Spleen (tissue), 11 donors: Measurements from ENCODE around the gene ZDHHC5. TPM values are rescaled to one million over a fixed set of nuclear protein-coding genes. Genes with fewer than 3 reads are reported as not detected.

Source experiments
- DNase-seq: peaks from one replicate; pipeline ENCODE4 v3.0.0-alpha.2; 2020
- H3K27ac ChIP-seq, 8 donors: fragments of 200-600 bp; sonication (generic) in 7 of 8; 1 replicate in 4 of 8; 2 replicates in 4 of 8; pipeline versions ENCODE4 v1.5.0 to v1.8.0; 2016 to 2021; ENCODE audit warnings: inconsistent platforms in 4 of 8, mild to moderate bottlenecking in 4 of 8, moderate library complexity in 1 of 8
- H3K27me3 ChIP-seq, 7 donors: fragments of 200-600 bp; sonication (generic) in 6 of 7; replicated peaks in 1 of 7; 1 replicate in 4 of 7; 2 replicates in 3 of 7; pipeline versions ENCODE4 v1.5.0 to v1.8.0; 2016 to 2021; ENCODE audit warnings: inconsistent platforms in 3 of 7, mild to moderate bottlenecking in 1 of 7
- H3K36me3 ChIP-seq, 6 donors: fragments of 200-600 bp; sonication (generic) in 5 of 6; 1 replicate in 4 of 6; 2 replicates in 2 of 6; pipeline versions ENCODE4 v1.5.0 to v1.8.0; 2016 to 2021; ENCODE audit warnings: inconsistent platforms in 2 of 6
- H3K4me1 ChIP-seq, 6 donors: fragments of 200-600 bp; sonication (generic) in 5 of 6; 1 replicate in 3 of 6; 2 replicates in 3 of 6; pipeline versions ENCODE4 v1.5.0 to v1.8.0; 2016 to 2021; ENCODE audit warnings: inconsistent platforms in 3 of 6
- H3K4me3 ChIP-seq, 8 donors: fragments of 200-600 bp; sonication (generic) in 7 of 8; 1 replicate in 4 of 8; 2 replicates in 4 of 8; pipeline versions ENCODE4 v1.5.0 to v1.8.0; 2016 to 2021; ENCODE audit warnings: inconsistent platforms in 4 of 8, mild to moderate bottlenecking in 4 of 8, moderate library complexity in 2 of 8
- H3K9me3 ChIP-seq, 8 donors: fragments of 200-600 bp; sonication (generic) in 7 of 8; 1 replicate in 4 of 8; 2 replicates in 4 of 8; pipeline versions ENCODE4 v1.5.0 to v1.8.0; 2016 to 2021; ENCODE audit warnings: inconsistent platforms in 4 of 8
- CTCF ChIP-seq, 11 experiments: fragments of 200-600 bp in 7 of 11; fragments of 450-650 bp in 4 of 11; sonication (generic) in 4 of 11; IDR thresholded peaks in 8 of 11; conservative IDR thresholded peaks in 3 of 11; 1 replicate in 7 of 11; 2 replicates in 4 of 11; pipeline versions ENCODE4 v1.4.0 to v1.8.0; 2016 to 2021; ENCODE audit warnings: antibody characterized with exemption in 11 of 11, inconsistent platforms in 4 of 11, mild to moderate bottlenecking in 1 of 11
- POLR2A ChIP-seq, 3 donors: fragments of 450-650 bp; IDR thresholded peaks; one replicate each; pipeline ENCODE4 v1.5.1; 2017; ENCODE audit warnings: antibody characterized with exemption in 3 of 3, mild to moderate bottlenecking in 1 of 3
- POLR2AphosphoS5 ChIP-seq, 3 donors: sonication (generic); formaldehyde crosslinking; IDR thresholded peaks; one replicate each; pipeline ENCODE4 v1.5.1; 2017; ENCODE audit warnings: antibody characterized with exemption in 3 of 3
- WGBS, 5 donors: extraction: QIAGEN DNeasy Blood & Tissue Kit in 3 of 5; methylation state at CpG; one replicate each; pipeline versions ENCODE4 v1.1.5 to v1.1.7; 2013 to 2018; 5-methylcytosine and 5-hydroxymethylcytosine counted together
- intact Hi-C: fragments of 100-400 bp; cut with DNase I; formaldehyde crosslinking; loops from one replicate; pipeline ENCODE4 v1.15.0; 2023; ENCODE audit warnings: low total_unique reads
- polyA plus RNA-seq, 3 donors: library from polyadenylated mRNA; stranded (reverse); fragments of 200-250 nt; gene quantifications; one replicate each; pipeline ENCODE4 v1.2.1, GENCODE V29; 2013
- total RNA-seq, 7 donors: library from RNA; depleted of rRNA in 3 of 7; stranded (reverse); fragments of >200 nt in 3 of 7; fragmentation: NEBNext Ultra II Directional in 4 of 7; extraction: Animal tissue kit (Norgen Biotek cat#: 25700) in 4 of 7; gene quantifications; one replicate each; pipeline versions ENCODE4 v1.1.0 to v1.2.1, GENCODE V29; 2016 to 2021
- donor health status: healthy with polysubstance abuse.
- donor health status: DM: no; HTN: no; CAD: no; lungs with moderate emphysema.
- donor health status: DM: no; HTN: no; CAD: no.
- donor health status: Bipolar disorder and iron deficiency.
- donor health status: healthy.
- donor health status: DM: no; HTN: no; CAD: no.
- donor health status: DM: yes; HTN: yes; CAD: no.

The ZDHHC5 gene
- total and polyA plus RNA-seq, 10 donors, result 14.0 to 58.0 (median 48.8) TPM

DNA sequence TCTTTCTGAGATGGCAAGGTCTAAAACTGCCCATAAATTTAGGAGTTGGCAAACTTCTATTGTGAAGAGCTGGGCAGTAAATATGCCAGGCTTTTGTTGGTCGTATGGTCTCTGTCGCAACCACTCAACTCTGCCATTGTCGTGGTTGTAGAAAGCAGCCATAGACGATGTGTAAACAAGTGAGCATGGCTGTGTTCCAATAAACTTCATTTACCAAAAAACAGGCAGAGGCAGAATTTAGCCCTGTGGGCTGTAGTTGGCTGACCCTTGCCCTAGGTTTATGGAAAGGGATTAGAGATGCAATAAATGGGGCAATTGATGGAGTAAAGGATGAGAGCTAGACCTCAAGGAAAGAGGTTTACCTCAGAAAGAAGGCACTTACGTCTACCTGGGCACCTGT is 35.8 kb upstream of the ZDHHC5 start:
- 63 to 87% (median 70%) methylated on average over 5 of the region's 5 CpGs for WGBS, 5 donors
- H3K27ac ChIP-seq, result no peak overlapping the region
- no peak overlapping the region for H3K4me3 ChIP-seq
- H3K27me3 ChIP-seq, result peaks cover 0 to 55% (median 5%) of the 10 kb centered on the region in 7 donors
- no peaks in the 10 kb centered on the region for H3K4me1 ChIP-seq
- TF ChIP-seq POLR2A (IDR thresholded peaks at IDR 0.05), result no peak
- TF ChIP-seq CTCF (IDR thresholded peaks at IDR 0.05 in 8 of 11, conservative IDR thresholded peaks at IDR 0.05 in 3 of 11), result no peak
- TF ChIP-seq POLR2AphosphoS5 (IDR thresholded peaks at IDR 0.05), result no peak
- H3K9me3 ChIP-seq, result no peaks in the 10 kb centered on the region
- intact Hi-C loops, result no loop called here
- DNase-seq, result no peak
- H3K36me3 ChIP-seq, result no peaks in the 10 kb centered on the region

DNA sequence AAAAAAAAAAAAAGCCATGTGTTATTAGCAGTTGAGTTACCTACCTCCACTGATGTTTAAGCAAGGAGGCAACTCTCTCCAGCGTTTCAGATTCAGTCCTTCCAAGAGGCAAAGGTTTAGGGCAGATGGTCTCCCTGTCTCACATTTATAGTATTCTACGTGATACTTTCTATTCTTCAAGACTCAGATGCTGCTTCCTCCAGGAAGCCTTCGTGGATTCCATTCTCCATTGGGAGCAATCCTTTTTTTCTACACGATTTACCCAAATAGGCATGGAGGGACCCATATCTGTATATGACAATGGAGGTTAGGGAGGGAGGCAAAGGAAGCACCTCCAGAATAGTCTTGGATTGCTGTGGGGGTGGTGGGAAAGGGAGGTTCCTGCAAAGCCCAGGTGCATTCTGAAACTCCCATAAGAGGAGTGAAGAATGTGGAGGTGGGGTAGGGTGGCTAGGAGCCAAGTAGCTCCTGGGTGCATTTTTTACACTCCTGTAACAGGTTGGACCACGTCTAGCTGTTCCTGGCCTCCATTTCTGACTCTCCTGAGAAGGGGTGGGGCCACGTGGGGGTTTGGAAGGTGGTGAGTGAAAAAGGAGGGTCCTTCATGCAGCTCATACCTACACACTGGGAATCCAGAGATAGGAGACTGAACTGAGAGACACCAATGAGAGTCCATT is 34.4 kb upstream of the ZDHHC5 start:
- no peaks in the 10 kb centered on the region for H3K36me3 ChIP-seq
- H3K9me3 ChIP-seq, result no peaks in the 10 kb centered on the region
- 76 to 92% (median 83%) methylated on average over 6 of the region's 6 CpGs for WGBS, 5 donors
- H3K27me3 ChIP-seq, result peaks cover 0 to 69% (median 20%) of the 10 kb centered on the region in 7 donors
- peaks cover 6 to 14% (median 13%) of the 10 kb centered on the region in 6 donors for H3K4me1 ChIP-seq
- no peak for DNase-seq
- H3K27ac ChIP-seq, result no peak overlapping the region
- intact Hi-C loops, result no loop called here
- H3K4me3 ChIP-seq, result no peak overlapping the region
- no peak for TF ChIP-seq POLR2AphosphoS5 (IDR thresholded peaks at IDR 0.05)
- TF ChIP-seq CTCF (IDR thresholded peaks at IDR 0.05 in 8 of 11, conservative IDR thresholded peaks at IDR 0.05 in 3 of 11), result no peak
- TF ChIP-seq POLR2A (IDR thresholded peaks at IDR 0.05), result no peak

GRCh38 chr11:57634311-57634710 is 33.6 kb upstream of the ZDHHC5 start:
- H3K4me3 ChIP-seq, result no peak overlapping the region
- H3K9me3 ChIP-seq, result no peaks in the 10 kb centered on the region
- TF ChIP-seq POLR2A (IDR thresholded peaks at IDR 0.05) (no peak), POLR2AphosphoS5 (IDR thresholded peaks at IDR 0.05) (no peak), CTCF (IDR thresholded peaks at IDR 0.05 in 8 of 11, conservative IDR thresholded peaks at IDR 0.05 in 3 of 11) (no peak)
- H3K36me3 ChIP-seq, result no peaks in the 10 kb centered on the region
- peaks cover 0 to 77% (median 20%) of the 10 kb centered on the region in 7 donors for H3K27me3 ChIP-seq
- DNase-seq, result no peak
- intact Hi-C loops, result no loop called here
- H3K27ac ChIP-seq, result no peak overlapping the region
- H3K4me1 ChIP-seq, result peaks cover 6 to 22% (median 20%) of the 10 kb centered on the region in 6 donors

DNA sequence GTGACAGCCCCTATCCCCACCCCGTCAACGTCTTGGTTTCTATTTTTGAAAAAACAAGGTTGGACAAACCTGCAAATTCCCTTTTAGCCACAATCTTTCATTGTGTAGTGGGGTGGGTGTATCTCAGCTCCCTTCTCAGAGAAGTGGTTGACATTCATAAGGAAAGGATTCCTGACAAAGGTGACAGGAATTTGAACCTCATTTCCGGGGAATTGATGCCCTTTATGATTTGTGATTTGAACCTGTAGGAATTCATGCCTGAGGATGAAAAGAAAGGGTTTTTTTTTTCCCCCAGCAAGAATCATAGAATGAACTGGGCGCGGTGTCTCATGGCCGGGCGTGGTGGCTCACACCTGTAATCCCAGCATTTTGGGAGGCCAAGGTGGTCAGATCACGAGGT is 32.7 kb upstream of the ZDHHC5 start:
- H3K27ac ChIP-seq, result no peak overlapping the region
- H3K27me3 ChIP-seq, result peaks cover 0 to 85% (median 20%) of the 10 kb centered on the region in 7 donors
- H3K4me1 ChIP-seq, result peaks cover 6 to 31% (median 27%) of the 10 kb centered on the region in 6 donors
- WGBS, 5 donors, result 87 to 92% (median 89%) methylated on average over 8 of the region's 8 CpGs
- no peak overlapping the region for H3K4me3 ChIP-seq
- intact Hi-C loops, result no loop called here
- no peaks in the 10 kb centered on the region for H3K36me3 ChIP-seq
- no peak for TF ChIP-seq POLR2AphosphoS5 (IDR thresholded peaks at IDR 0.05)
- no peak for TF ChIP-seq CTCF (IDR thresholded peaks at IDR 0.05 in 8 of 11, conservative IDR thresholded peaks at IDR 0.05 in 3 of 11)
- TF ChIP-seq POLR2A (IDR thresholded peaks at IDR 0.05), result no peak
- no peak for DNase-seq
- no peaks in the 10 kb centered on the region for H3K9me3 ChIP-seq
